ENCODE measurements around the gene PLCB1.
"Not testable (repeated sequence)": the region's sequence is repeated elsewhere in the genome, so short reads cannot be mapped to it uniquely, and the experiment has no call there.

The PLCB1 gene

DNA sequence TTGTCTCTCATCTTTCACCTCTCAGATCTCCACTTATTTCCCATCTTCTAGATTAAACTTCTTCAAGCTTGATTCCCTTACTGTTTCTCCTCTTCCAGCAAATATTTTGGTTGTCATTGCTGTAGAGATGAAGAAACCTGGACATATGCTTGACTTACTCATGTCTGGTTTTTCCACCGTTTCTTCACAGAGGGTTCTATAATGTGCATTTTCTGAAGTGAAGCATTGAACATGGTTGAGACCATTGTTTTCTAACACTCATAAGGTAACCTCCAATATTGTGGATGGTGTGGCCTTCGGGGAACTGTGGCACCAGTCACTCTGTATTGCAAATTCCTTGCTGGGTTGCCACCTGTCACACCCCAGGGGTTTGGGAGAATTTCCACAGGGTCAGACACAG lies 237.2 kb downstream of the PLCB1 start:
- no peak for DNase-seq (ENCODE audit: low read depth)

- no peak for DNase-seq (ENCODE audit: low read depth)
Measured at GRCh38 chr20:8370774-8371173, 238.7 kb downstream of the PLCB1 start.

- DNase-seq (ENCODE audit: low read depth), result no peak
Measured at GRCh38 chr20:8372824-8373380, 240.8 kb downstream of the PLCB1 start.

- DNase-seq (ENCODE audit: low read depth), result no peak
Measured at GRCh38 chr20:8373579-8373978, 241.5 kb downstream of the PLCB1 start.

GRCh38 chr20:8375898-8376297 lies 243.8 kb downstream of the PLCB1 start:
- DNase-seq (ENCODE audit: low read depth), result no peak

GRCh38 chr20:8376940-8377339 lies 244.9 kb downstream of the PLCB1 start:
- no peak for DNase-seq (ENCODE audit: low read depth)

DNA sequence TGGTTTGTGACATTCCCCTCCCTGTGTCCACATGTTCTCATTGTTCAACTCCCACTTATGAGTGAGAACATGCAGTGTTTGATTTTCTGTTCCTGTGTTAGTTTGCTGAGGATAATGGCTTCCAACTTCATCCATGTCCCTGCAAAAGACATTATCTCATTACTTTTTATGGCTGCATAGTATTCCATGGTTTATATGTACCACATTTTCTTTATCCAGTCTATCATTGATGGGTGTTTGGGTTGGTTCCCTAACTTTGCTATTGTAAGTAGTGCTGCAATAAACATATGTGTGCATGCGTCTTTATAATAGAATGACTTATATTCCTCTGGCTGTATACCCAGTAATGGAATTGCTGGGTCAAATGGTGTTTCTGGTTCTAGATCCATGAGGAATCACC lies 247.1 kb downstream of the PLCB1 start:
- DNase-seq (ENCODE audit: low read depth), result not testable (repeated sequence)

- DNase-seq (ENCODE audit: low read depth), result no peak
Measured at GRCh38 chr20:8385247-8385646, 253.2 kb downstream of the PLCB1 start.

DNA sequence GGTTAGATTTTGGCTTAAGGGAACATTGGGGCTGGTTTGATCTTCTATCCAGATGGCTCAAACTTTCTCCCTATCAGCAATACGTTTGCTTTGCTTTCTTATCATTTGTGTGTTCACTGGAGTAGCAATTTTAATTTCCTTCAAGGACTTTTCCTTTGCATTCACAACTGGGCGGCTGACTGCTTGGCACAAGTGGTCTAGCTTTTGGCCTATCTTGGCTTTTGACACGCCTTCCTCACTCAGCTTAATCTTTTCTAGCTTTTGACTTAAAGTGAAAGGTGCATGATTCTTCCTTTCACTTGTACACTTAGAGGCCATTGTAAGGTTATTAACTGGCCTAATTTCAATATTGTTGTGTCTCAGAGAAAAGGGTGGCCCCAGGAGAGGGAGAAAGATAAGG lies 254.9 kb downstream of the PLCB1 start:
- DNase-seq (ENCODE audit: low read depth), result no peak

DNA sequence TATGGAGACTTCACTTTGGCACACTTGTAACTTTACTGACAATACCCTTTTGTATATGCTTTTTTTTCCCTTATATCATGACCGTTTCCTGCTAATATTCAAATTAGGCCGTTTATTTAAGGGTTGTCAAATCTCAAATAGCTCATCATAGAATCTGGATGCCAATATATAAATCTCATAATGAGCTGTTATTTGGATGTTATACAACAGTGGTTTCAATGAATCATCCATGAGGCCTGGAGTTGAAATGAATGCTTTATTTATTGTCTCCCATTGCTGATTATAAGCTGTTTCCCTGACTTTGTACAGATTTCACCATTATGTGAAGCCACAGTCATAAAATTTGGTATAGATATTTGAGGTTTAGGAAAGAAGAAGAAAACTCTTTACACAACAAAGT lies 256.1 kb downstream of the PLCB1 start:
- peak; percentile 79 for DNase-seq (ENCODE audit: low read depth)

- no peak for DNase-seq (ENCODE audit: low read depth)
Measured at GRCh38 chr20:8388707-8389106, 256.6 kb downstream of the PLCB1 start.

GRCh38 chr20:8389381-8390036 lies 257.4 kb downstream of the PLCB1 start:
- peak; percentile 47 for DNase-seq (ENCODE audit: low read depth)

DNA sequence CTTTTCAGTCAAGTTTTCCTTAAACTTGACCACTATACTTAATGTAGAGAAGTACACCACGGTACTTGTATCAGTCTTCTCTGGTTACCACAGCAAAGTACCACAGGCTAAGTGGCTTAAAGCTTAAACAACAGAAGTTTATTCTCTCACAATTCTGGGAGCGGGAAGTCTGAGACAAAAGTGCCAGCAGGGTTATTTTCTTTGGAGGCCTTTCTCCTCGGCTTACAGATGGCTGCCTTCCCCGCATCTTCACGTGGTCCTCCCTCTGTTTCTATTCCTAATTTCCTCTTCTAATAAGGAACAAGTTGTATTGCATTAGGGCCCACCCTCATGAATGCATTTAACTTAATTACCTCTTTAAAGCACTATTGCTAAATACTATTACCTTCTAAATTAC lies 258.0 kb downstream of the PLCB1 start:
- no peak for DNase-seq (ENCODE audit: low read depth)

DNA sequence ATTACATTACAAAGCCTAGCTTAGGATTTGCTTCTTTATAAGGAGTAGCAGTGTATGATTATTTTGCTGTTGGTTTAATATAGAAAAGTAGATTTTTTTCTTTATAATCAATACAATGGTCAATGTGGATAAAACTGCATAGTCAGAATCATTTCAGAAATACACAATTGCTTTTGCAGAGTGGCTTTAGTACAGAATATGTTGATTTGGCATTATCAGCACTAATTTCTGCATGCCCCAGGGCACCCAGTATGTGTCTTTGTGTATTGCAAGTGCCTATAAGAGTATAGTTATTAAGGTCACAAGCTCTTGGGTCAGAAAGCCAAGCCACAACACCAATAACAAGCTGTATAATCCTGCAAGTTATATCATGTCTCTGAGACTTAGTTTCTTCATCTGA lies 258.4 kb downstream of the PLCB1 start:
- DNase-seq (ENCODE audit: low read depth), result no peak

DNA sequence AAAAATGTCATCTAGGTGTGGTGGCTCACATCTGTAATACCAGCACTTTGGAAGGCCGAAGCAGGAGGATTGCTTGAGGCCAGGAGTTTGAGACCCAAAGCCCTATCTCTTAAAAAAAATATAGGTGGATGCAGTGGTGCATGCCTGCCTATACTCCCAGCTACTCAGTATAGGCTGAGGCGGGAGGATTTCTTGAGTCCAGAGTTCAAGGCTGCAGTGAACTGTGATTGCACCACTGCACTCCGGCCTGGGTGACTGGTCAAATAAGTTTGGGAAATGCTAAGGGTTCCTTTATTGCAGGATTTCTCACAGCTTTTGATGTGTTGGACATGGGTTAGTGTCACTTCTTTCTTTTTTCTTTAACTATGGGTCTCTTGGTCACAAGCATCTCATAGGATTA lies 261.3 kb downstream of the PLCB1 start:
- DNase-seq (ENCODE audit: low read depth), result no peak

DNA sequence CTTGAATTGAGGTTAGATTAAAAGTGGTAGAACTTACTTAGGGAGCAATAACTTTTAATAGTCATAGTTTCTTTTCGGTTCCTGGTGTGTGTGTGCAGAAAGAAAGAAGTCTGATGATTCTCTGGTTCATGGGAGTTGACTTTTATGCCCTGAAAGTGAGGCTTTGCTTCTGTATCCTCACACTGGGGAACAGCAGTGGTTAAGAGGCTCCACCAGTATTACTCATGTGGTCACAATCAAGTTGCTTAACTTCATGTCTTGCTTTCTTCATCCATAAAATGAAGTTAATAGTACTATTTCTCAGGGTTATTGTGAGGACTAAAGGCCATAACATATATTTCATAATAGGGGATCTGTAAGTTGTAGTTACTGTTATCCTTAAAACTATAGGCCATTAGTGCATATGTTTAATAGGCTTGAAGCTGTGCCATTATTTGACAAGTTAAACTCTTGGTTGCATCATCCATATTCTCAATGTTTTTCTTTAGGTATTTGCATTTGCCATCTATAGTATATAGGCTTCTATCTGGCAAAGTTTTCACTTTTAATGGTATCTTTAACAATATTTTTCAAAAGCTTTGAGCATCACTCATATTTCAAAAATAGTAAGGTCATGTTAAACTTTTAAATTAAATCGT lies 262.4 kb downstream of the PLCB1 start:
- peak; percentile 85 for DNase-seq (ENCODE audit: low read depth)

DNA sequence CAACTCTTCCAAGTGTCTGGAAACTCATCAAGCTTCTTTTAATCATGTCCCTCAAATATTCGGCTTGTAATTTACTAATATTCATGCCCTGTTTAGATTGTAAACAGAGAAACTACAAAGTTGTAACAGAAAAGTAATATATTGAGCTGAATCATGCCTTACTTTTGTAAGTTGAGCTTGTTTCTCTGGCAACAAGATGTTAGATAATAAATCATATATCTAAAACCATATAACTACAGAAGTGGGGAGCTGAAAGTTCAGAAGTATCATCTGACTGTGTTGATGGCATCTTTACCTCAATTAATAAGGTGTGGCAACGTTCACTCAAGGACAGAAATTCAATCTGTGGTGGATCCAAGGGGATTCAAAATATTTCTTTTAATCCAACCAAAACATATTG lies 263.9 kb downstream of the PLCB1 start:
- DNase-seq (ENCODE audit: low read depth), result no peak

DNA sequence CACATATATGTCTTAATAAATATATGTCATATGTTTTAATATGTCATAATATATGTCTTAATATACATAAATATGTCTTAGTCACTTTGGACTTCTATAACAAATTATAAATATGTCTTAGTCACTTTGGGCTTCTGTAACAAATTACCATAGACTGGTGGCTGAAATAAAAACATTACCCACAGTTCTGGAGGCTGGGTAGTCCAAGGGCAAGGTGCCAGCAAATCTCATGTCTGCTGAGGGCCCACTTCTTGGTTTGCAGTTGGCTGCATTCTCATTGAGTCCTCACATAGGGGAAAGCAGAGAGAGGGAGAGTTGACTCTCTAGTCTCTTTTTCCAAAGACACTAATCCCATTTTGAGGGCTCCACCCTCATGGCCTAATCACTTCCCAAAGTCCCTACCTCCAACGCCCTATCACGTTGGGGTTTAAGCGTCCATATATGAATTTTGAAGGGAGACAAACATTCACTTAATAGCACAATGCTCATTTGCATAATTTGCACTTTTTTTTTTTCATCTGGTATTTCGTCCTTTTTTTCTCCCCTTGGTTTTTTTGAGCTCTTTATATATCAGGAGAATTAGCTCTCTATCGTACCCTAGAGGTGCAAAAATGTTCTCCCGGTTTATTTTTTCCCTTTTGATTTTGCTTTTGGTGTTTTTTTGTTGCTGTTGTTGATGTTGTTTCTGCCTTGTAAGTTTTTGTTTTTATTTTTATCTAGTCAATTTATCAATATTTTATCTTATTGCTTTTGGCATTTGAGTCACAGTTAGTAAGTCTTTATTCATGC lies 266.4 kb downstream of the PLCB1 start:
- DNase-seq (ENCODE audit: low read depth), result no peak

GRCh38 chr20:8399947-8400346 lies 267.9 kb downstream of the PLCB1 start:
- DNase-seq (ENCODE audit: low read depth), result no peak

- DNase-seq (ENCODE audit: low read depth), result no peak
Measured at GRCh38 chr20:8400486-8400885, 268.4 kb downstream of the PLCB1 start.

GRCh38 chr20:8401556-8401955 lies 269.5 kb downstream of the PLCB1 start:
- DNase-seq (ENCODE audit: low read depth), result no peak

DNA sequence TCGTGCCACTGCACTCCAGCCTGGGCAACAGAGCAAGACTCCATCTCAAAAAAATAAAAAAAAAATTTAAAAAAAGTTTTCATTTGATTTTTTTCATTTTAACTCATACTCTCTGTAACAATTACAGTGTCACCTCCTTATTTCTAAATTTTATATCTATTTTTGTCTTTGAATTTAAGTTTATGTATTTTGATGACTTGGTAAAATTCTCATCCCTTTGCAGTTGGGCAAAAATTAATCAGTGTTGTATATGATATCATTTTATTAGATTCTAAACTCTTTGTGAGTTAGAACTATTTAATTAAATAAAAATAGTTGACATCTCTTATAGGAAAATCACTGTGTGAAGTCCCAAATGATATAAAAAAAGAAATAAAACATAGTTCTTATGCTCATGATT lies 270.7 kb downstream of the PLCB1 start:
- DNase-seq (ENCODE audit: low read depth), result no peak

Measured in amniotic epithelial cell (primary cell).